WTC11 (cell line): Measurements from ENCODE around the gene C20orf96.

Experiments used
- CREM ChIP-seq: sonication (generic); formaldehyde crosslinking; IDR thresholded peaks from 2 replicates; pipeline ENCODE4 v1.8.1; 2022; ENCODE audit warnings: mild to moderate bottlenecking, missing genetic modification reagents, moderate library complexity
- CTCF ChIP-seq: fragments of 200-600 bp; IDR thresholded peaks from 2 replicates; pipeline ENCODE4 v1.8.0; 2022; ENCODE audit warnings: antibody characterized with exemption
- IRF1 ChIP-seq: sonication (generic); formaldehyde crosslinking; IDR thresholded peaks from 2 replicates; pipeline ENCODE4 v1.8.0; 2023; ENCODE audit warnings: missing genetic modification reagents
- MAX ChIP-seq: sonication (generic); formaldehyde crosslinking; IDR thresholded peaks from 2 replicates; pipeline ENCODE4 v1.8.0; 2022; ENCODE audit warnings: mild to moderate bottlenecking, missing genetic modification reagents
- MLX ChIP-seq: sonication (generic); formaldehyde crosslinking; IDR thresholded peaks from 2 replicates; pipeline ENCODE4 v1.8.1; 2023; ENCODE audit warnings: mild to moderate bottlenecking, missing genetic modification reagents, moderate library complexity
- MXD4 ChIP-seq: fragments of 250-450 bp; sonication (Bioruptor Pico); IDR thresholded peaks from 2 replicates; pipeline ENCODE4 v1.8.0; 2021; ENCODE audit warnings: mild to moderate bottlenecking, moderate library complexity, borderline replicate concordance

GRCh38 chr20:258963-259362 is 31.6 kb downstream of the C20orf96 start:
- TF ChIP-seq MXD4 (CRISPR knock-in tag) (no peak), CTCF (no peak), IRF1 (CRISPR knock-in tag) (no peak), MLX (CRISPR knock-in tag) (no peak), MAX (no peak), CREM (CRISPR knock-in tag) (no peak)
